PC-3 (cell line): ENCODE measurements around the gene ANKS1A. TPM values are rescaled to one million over a fixed set of nuclear protein-coding genes. Genes with fewer than 3 reads are reported as not detected.

Experiments
- ATAC-seq: fragments of 200-7000 bp; cut with Tn5 transposase; 2 replicates; pipeline ENCODE4 v1.9.1; 2020; ENCODE audit warnings: mild to moderate bottlenecking, moderate library complexity
- BruUV-seq: library from RNA; stranded (reverse); fragments of 400-500 nt; replicated peaks from 2 replicates; lab custom pipeline; 2021; lab: Mats Ljungman, UMichigan
- CTCF ChIA-PET: fragments of 300-600 bp; sonication (Branson Sonifier 250); formaldehyde crosslinking; loops from one replicate; lab custom pipeline; 2022; ENCODE audit warnings: antibody characterized with exemption; lab: Charles Lee
- POLR2A ChIA-PET: fragments of 300-600 bp; sonication (Branson Sonifier 250); formaldehyde crosslinking; loops from one replicate; lab custom pipeline; 2022; ENCODE audit warnings: antibody characterized with exemption; ENCODE audit not compliant: unreplicated experiment; lab: Charles Lee
- DNase-seq: peaks from one replicate; pipeline ENCODE4 v3.0.0-alpha.2; 2015
- H2AFZ ChIP-seq: fragments of 300-600 bp; sonication (generic); 2 replicates; pipeline ENCODE4 v1.6.0; 2016; ENCODE audit warnings: antibody characterized with exemption, low read length
- H3F3A ChIP-seq: fragments of 300-600 bp; sonication (generic); one replicate; pipeline ENCODE4 v1.6.0; 2017; ENCODE audit warnings: antibody characterized with exemption, low read length, control low read depth, mild to moderate bottlenecking; ENCODE audit not compliant: unreplicated experiment
- H3K27ac ChIP-seq: fragments of 300-600 bp; sonication (generic); 2 replicates; pipeline ENCODE4 v1.5.1; 2016; ENCODE audit warnings: mild to moderate bottlenecking, low read length
- H3K27me3 ChIP-seq: fragments of 300-600 bp; sonication (generic); 2 replicates; pipeline ENCODE4 v1.6.1; 2016; ENCODE audit warnings: low read length, mixed read lengths
- H3K36me3 ChIP-seq: fragments of 300-600 bp; sonication (generic); 2 replicates; pipeline ENCODE4 v1.6.1; 2016; ENCODE audit warnings: low read depth, mixed run types, low read length, mixed read lengths
- H3K4me1 ChIP-seq: fragments of 300-600 bp; sonication (generic); 2 replicates; pipeline ENCODE4 v1.5.1; 2016; ENCODE audit warnings: low read length; ENCODE audit not compliant: insufficient read depth
- H3K4me2 ChIP-seq: fragments of 300-600 bp; sonication (generic); 2 replicates; pipeline ENCODE4 v1.6.0; 2016; ENCODE audit warnings: low read length
- H3K4me3 ChIP-seq: fragments of 300-600 bp; sonication (generic); 2 replicates; pipeline ENCODE4 v1.5.1; 2016; ENCODE audit warnings: mild to moderate bottlenecking, low read length, mixed read lengths
- H3K79me2 ChIP-seq: fragments of 300-600 bp; sonication (generic); 2 replicates; pipeline ENCODE4 v1.6.1; 2017; ENCODE audit warnings: low read length, mixed read lengths
- H3K9ac ChIP-seq: fragments of 300-600 bp; sonication (generic); 2 replicates; pipeline ENCODE4 v1.6.0; 2016; ENCODE audit warnings: mild to moderate bottlenecking, low read length
- H3K9me2 ChIP-seq: fragments of 300-600 bp; sonication (generic); replicated peaks from 2 replicates; pipeline ENCODE4 v1.6.1; 2016; ENCODE audit warnings: mixed run types, low read length, mixed read lengths
- H3K9me3 ChIP-seq: fragments of 300-600 bp; sonication (generic); 2 replicates; pipeline ENCODE4 v1.6.1; 2016; ENCODE audit warnings: low read length, mixed read lengths
- H4K20me1 ChIP-seq: fragments of 300-600 bp; sonication (generic); 2 replicates; pipeline ENCODE4 v1.6.1; 2016; ENCODE audit warnings: low read length, mixed read lengths
- EZH2 ChIP-seq: fragments of 300-600 bp; sonication (generic); IDR thresholded peaks from one replicate; pipeline ENCODE4 v1.6.1; 2017; ENCODE audit warnings: antibody characterized with exemption, mild to moderate bottlenecking, low read length; ENCODE audit not compliant: unreplicated experiment
- EZH2phosphoT487 ChIP-seq: fragments of 300-600 bp; sonication (generic); IDR thresholded peaks from 2 replicates; pipeline ENCODE4 v1.6.1; 2018; ENCODE audit warnings: mild to moderate bottlenecking, antibody characterized with exemption, low read length, borderline replicate concordance
- intact Hi-C: fragments of 100-400 bp; cut with micrococcal nuclease; formaldehyde crosslinking; loops from 2 replicates; pipeline ENCODE4 v1.9.0; 2023
- total RNA-seq: library from RNA; depleted of rRNA; stranded (reverse); fragments of >200 nt; gene quantifications from 2 replicates; pipeline ENCODE4 v1.2.3, GENCODE V29; 2014
- TF ChIP-seq, protein P1 (sequence below): fragments of 300-600 bp; sonication (generic); conservative IDR thresholded peaks from 2 replicates; pipeline ENCODE4 v1.5.1; 2017; ENCODE audit warnings: antibody characterized with exemption, low read depth, mild to moderate bottlenecking, low read length

The ANKS1A gene
- total RNA-seq, 1 experiment from 2014 or later: 18.8 TPM

- ChIA-PET POLR2A (no interaction called here), CTCF (no interaction called here)
- TF ChIP-seq EZH2 (no peak), EZH2phosphoT487 (no peak)
- TF ChIP-seq, protein P1, sequence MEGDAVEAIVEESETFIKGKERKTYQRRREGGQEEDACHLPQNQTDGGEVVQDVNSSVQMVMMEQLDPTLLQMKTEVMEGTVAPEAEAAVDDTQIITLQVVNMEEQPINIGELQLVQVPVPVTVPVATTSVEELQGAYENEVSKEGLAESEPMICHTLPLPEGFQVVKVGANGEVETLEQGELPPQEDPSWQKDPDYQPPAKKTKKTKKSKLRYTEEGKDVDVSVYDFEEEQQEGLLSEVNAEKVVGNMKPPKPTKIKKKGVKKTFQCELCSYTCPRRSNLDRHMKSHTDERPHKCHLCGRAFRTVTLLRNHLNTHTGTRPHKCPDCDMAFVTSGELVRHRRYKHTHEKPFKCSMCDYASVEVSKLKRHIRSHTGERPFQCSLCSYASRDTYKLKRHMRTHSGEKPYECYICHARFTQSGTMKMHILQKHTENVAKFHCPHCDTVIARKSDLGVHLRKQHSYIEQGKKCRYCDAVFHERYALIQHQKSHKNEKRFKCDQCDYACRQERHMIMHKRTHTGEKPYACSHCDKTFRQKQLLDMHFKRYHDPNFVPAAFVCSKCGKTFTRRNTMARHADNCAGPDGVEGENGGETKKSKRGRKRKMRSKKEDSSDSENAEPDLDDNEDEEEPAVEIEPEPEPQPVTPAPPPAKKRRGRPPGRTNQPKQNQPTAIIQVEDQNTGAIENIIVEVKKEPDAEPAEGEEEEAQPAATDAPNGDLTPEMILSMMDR: no peak
- H4K20me1 ChIP-seq: no peaks in the 10 kb centered on the region
- no peak overlapping the region for H3K4me2 ChIP-seq
- H3K27ac ChIP-seq: no peak overlapping the region
- no peaks in the 10 kb centered on the region for H3K9me2 ChIP-seq
- no TSS peak for BruUV-seq
- ATAC-seq (no peak), DNase-seq (no peak)
- no peaks in the 10 kb centered on the region for H3K79me2 ChIP-seq
- no peaks in the 10 kb centered on the region for H3K9me3 ChIP-seq
- no peak overlapping the region for H3K4me3 ChIP-seq
- intact Hi-C loops: no loop called here
- no peaks in the 10 kb centered on the region for H3K27me3 ChIP-seq
- peaks cover 16% of the 10 kb centered on the region for H3K4me1 ChIP-seq
- H3F3A ChIP-seq: no peaks in the 10 kb centered on the region
- H3K9ac ChIP-seq: no peak overlapping the region
- no peak overlapping the region for H2AFZ ChIP-seq
- no peaks in the 10 kb centered on the region for H3K36me3 ChIP-seq
Observed at GRCh38 chr6:35042031-35042815, 153.2 kb downstream of the ANKS1A start.

DNA sequence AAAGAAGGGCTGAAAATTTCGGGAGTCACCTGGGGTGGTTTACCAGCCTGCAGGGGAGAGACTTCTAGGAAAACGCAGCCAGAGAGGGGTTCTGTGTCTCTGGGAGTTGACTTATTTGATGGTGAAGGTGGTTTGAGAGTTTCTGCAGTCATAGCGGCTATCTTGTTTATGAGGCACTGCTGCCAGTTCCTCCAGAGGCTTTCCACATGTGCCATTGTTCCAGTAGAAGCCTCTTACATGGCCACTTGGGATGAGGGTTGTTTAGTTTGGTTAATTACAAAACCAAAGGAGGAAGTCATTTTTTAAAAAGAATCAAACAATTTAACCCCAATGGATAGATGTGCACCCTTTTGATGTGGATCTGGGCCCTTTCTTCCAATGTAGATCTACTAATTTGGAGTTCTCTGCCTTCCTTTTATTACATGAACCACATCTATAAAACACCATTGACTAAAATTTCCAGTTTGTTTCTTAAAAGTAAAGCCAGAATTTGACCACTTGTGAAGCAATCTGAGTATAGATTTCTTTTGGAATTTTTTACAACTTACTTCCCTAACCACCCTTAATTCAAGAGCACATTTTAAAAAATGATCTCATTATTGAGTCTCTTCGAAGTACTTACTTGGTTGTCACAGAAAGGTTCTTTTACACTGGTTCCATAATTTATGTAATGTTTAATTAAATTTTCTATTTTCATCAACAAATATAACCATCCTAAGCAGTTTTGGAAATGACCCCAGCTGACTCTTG, 154.5 kb downstream of the ANKS1A start:
- ChIA-PET POLR2A (no interaction called here), CTCF (no interaction called here)
- DNase-seq (no peak), ATAC-seq (no peak)
- Histone ChIP-seq H3K9me3 (no peaks in the 10 kb centered on the region), H3K27ac (peak overlapping the region; percentile 56), H3K9me2 (no peaks in the 10 kb centered on the region), H4K20me1 (no peaks in the 10 kb centered on the region), H3K4me3 (no peak overlapping the region), H3K27me3 (no peaks in the 10 kb centered on the region), H3K79me2 (no peaks in the 10 kb centered on the region), H3K4me1 (peaks cover 16% of the 10 kb centered on the region), H2AFZ (no peak overlapping the region), H3K9ac (no peak overlapping the region), H3F3A (no peaks in the 10 kb centered on the region), H3K4me2 (0 out of 2 replicates have a peak overlapping the region, but pooled peaks have one; percentile 49), H3K36me3 (no peaks in the 10 kb centered on the region)
- intact Hi-C loops: loop anchor here (2.0 kb wide), 1 partner anchor 57 kb away; no protein-coding TSS in a partner anchor
- TF ChIP-seq EZH2: no peak
- no peak for TF ChIP-seq EZH2phosphoT487
- TF ChIP-seq, protein P1: no peak
- no TSS peak for BruUV-seq
